Mesenchymal stem cell (in vitro differentiated cells and primary cell): ENCODE data around the gene RPS14.

Source experiments
- DNase-seq: peaks from one replicate; pipeline ENCODE4 v3.0.0-alpha.2; 2013
- H2AFZ ChIP-seq: one replicate; pipeline ENCODE4 v1.6.1; 2013; ENCODE audit warnings: low read depth, mild to moderate bottlenecking, control low read depth, inconsistent platforms, low read length, moderate library complexity
- H2AK5ac ChIP-seq: 2 replicates; pipeline ENCODE4 v1.6.1; 2013; ENCODE audit warnings: low read length, moderate library complexity, mild to moderate bottlenecking, inconsistent platforms; ENCODE audit not compliant: severe bottlenecking
- H2BK120ac ChIP-seq: one replicate; pipeline ENCODE4 v1.6.1; 2013; ENCODE audit warnings: low read depth, mild to moderate bottlenecking, inconsistent platforms, low read length, moderate library complexity
- H2BK12ac ChIP-seq, 2 experiments: one replicate each; pipeline ENCODE4 v1.6.1; 2013; ENCODE audit warnings: inconsistent platforms in 2 of 2, low read length in 2 of 2, mild to moderate bottlenecking in 2 of 2, moderate library complexity in 2 of 2, control low read depth in 1 of 2
- H2BK15ac ChIP-seq: one replicate; pipeline ENCODE4 v1.6.1; 2013; ENCODE audit warnings: mild to moderate bottlenecking, low read depth, inconsistent platforms; ENCODE audit not compliant: poor library complexity, severe bottlenecking
- H2BK5ac ChIP-seq: 2 replicates; pipeline ENCODE4 v1.6.1; 2013; ENCODE audit warnings: low read depth, mild to moderate bottlenecking, low read length, control low read depth, inconsistent platforms; ENCODE audit not compliant: poor library complexity, severe bottlenecking
- H3K14ac ChIP-seq, 2 experiments: one replicate each; pipeline ENCODE4 v1.6.1; 2013; ENCODE audit warnings: inconsistent platforms in 2 of 2, low read length in 2 of 2, control low read depth in 1 of 2, mild to moderate bottlenecking in 1 of 2, moderate library complexity in 1 of 2
- H3K18ac ChIP-seq, 2 experiments: one replicate each; pipeline ENCODE4 v1.6.1; 2013; ENCODE audit warnings: inconsistent platforms in 2 of 2, low read length in 2 of 2, control low read depth in 1 of 2, low read depth in 1 of 2, mild to moderate bottlenecking in 1 of 2
- H3K23ac ChIP-seq, 2 experiments: one replicate each; pipeline ENCODE4 v1.6.1; 2013; ENCODE audit warnings: inconsistent platforms in 2 of 2, low read length in 2 of 2, mild to moderate bottlenecking in 2 of 2, moderate library complexity in 2 of 2, control low read depth in 1 of 2
- H3K27ac ChIP-seq: 2 replicates; pipeline ENCODE4 v1.5.1; 2013; ENCODE audit warnings: mild to moderate bottlenecking, moderate library complexity, low read length, control low read depth, inconsistent platforms; ENCODE audit not compliant: poor library complexity, severe bottlenecking
- H3K27me3 ChIP-seq, 2 experiments: 2 replicates each; pipeline versions ENCODE4 v1.6.1 to v1.7.0; 2013; ENCODE audit warnings: low read length in 2 of 2, mild to moderate bottlenecking in 2 of 2, moderate library complexity in 2 of 2, control low read depth in 1 of 2, inconsistent platforms in 1 of 2; ENCODE audit not compliant: control insufficient read depth in 1 of 2, insufficient read depth in 1 of 2
- H3K36me3 ChIP-seq, 2 experiments: 2 replicates each; pipeline versions ENCODE4 v1.6.1 to v1.7.0; 2013; ENCODE audit warnings: low read length in 2 of 2, control low read depth in 1 of 2, inconsistent platforms in 1 of 2, low read depth in 1 of 2, mild to moderate bottlenecking in 1 of 2; ENCODE audit not compliant: insufficient read depth in 2 of 2, control insufficient read depth in 1 of 2
- H3K4ac ChIP-seq, 2 experiments: one replicate each; pipeline ENCODE4 v1.6.1; 2013; ENCODE audit warnings: inconsistent platforms in 2 of 2, low read length in 2 of 2, mild to moderate bottlenecking in 2 of 2, moderate library complexity in 2 of 2, control low read depth in 1 of 2, low read depth in 1 of 2
- H3K4me1 ChIP-seq: 2 replicates; pipeline ENCODE4 v1.6.1; 2013; ENCODE audit warnings: low read depth, low read length, control low read depth; ENCODE audit not compliant: control insufficient read depth, insufficient read depth
- H3K4me2 ChIP-seq: 2 replicates; pipeline ENCODE4 v1.6.1; 2013; ENCODE audit warnings: low read length, mild to moderate bottlenecking, inconsistent platforms; ENCODE audit not compliant: poor library complexity, severe bottlenecking
- H3K4me3 ChIP-seq, 2 experiments: 2 replicates each; pipeline versions ENCODE4 v1.5.1 to v1.7.0; 2013; ENCODE audit warnings: low read length in 2 of 2, mild to moderate bottlenecking in 2 of 2, control low read depth in 1 of 2, low read depth in 1 of 2; ENCODE audit not compliant: insufficient read depth in 1 of 2
- H3K79me1 ChIP-seq: replicated peaks from 2 replicates; pipeline ENCODE4 v1.6.1; 2013; ENCODE audit warnings: mild to moderate bottlenecking, control low read depth, low read length, inconsistent platforms; ENCODE audit not compliant: poor library complexity, severe bottlenecking
- H3K9ac ChIP-seq: 2 replicates; pipeline ENCODE4 v1.7.0; 2013; ENCODE audit warnings: mild to moderate bottlenecking, low read length, moderate library complexity
- H3K9me3 ChIP-seq: 2 replicates; pipeline ENCODE4 v1.7.0; 2013; ENCODE audit warnings: mild to moderate bottlenecking, low read length; ENCODE audit not compliant: control insufficient read depth
- H4K8ac ChIP-seq: one replicate; pipeline ENCODE4 v1.6.1; 2013; ENCODE audit warnings: inconsistent platforms, mild to moderate bottlenecking, low read length, moderate library complexity
- H4K91ac ChIP-seq: one replicate; pipeline ENCODE4 v1.6.1; 2013; ENCODE audit warnings: mild to moderate bottlenecking, low read length, inconsistent platforms
- WGBS: methylation state at CpG from one replicate; pipeline ENCODE4 v1.1.7; 2013; ENCODE audit warnings: mixed read lengths; 5-methylcytosine and 5-hydroxymethylcytosine counted together

RPS14 gene

DNA sequence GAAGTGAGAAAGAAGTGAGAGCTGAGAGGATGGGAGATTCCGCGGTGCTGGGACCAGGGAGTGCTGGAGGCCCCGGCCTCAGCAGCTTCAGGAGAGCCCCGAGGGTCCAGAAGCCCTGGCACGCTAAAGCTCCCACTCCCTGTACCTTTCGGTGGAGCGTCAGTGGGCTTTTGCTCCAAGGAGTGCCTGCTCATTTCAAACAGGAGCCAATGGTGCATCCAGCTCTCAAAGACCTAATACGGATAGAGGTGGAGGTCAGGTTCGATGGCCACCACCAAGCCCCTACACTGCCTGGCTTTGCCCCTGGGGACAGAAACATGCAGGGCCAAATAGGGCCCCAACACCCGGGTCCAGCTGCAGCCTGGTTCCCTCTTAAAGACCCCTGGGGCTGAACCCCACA is 45.0 kb downstream of the RPS14 start:
- no peak overlapping the region for H4K91ac ChIP-seq
- no peaks in the 10 kb centered on the region for H3K79me1 ChIP-seq
- H3K9me3 ChIP-seq = no peaks in the 10 kb centered on the region
- no peak overlapping the region for H3K4ac ChIP-seq
- no peak for DNase-seq
- H3K4me1 ChIP-seq = no peaks in the 10 kb centered on the region
- no peak overlapping the region for H3K23ac ChIP-seq
- H3K4me2 ChIP-seq = no peak overlapping the region
- no peak overlapping the region for H3K27ac ChIP-seq
- H2BK15ac ChIP-seq = no peak overlapping the region
- H2BK120ac ChIP-seq = no peak overlapping the region
- no peak overlapping the region for H2BK12ac ChIP-seq
- H3K18ac ChIP-seq = no peak overlapping the region
- H2AK5ac ChIP-seq = no peak overlapping the region
- no peak overlapping the region for H2AFZ ChIP-seq
- H4K8ac ChIP-seq = no peak overlapping the region
- no peaks in the 10 kb centered on the region for H3K27me3 ChIP-seq
- WGBS = 95% methylated on average over 10 of the region's 10 CpGs
- H2BK5ac ChIP-seq = no peak overlapping the region
- H3K4me3 ChIP-seq = no peak overlapping the region
- peaks cover 37 to 56% of the 10 kb centered on the region in 2 experiments for H3K36me3 ChIP-seq
- no peak overlapping the region for H3K14ac ChIP-seq
- no peak overlapping the region for H3K9ac ChIP-seq

DNA sequence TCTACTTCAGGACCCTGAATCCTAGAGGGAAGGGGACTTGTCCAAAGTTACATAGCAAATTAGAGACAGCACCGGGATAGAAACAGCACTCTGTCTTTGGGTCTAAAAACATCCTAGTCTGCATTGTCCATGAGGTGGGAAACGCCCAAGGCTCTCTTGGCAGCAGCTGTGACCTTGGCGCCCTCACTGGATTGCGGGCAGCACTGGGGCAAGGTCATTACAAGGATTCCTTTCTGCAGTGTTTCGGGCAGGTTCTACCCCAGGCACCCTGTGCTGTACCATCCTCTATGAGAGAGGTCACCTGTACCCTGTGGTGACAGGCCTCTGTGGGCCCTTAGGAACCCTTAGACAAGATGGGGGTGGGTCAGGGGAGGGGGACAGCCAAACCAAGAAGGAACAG is 45.4 kb downstream of the RPS14 start:
- no peak overlapping the region for H3K18ac ChIP-seq
- no peak overlapping the region for H2BK15ac ChIP-seq
- H3K79me1 ChIP-seq = no peaks in the 10 kb centered on the region
- no peak overlapping the region for H2AK5ac ChIP-seq
- no peaks in the 10 kb centered on the region for H3K27me3 ChIP-seq
- H3K36me3 ChIP-seq = peaks cover 40 to 60% of the 10 kb centered on the region in 2 experiments
- H3K23ac ChIP-seq = no peak overlapping the region
- H2BK120ac ChIP-seq = no peak overlapping the region
- no peak overlapping the region for H2BK12ac ChIP-seq
- DNase-seq = no peak
- no peaks in the 10 kb centered on the region for H3K4me1 ChIP-seq
- H2BK5ac ChIP-seq = no peak overlapping the region
- H3K4me3 ChIP-seq = no peak overlapping the region
- H3K9me3 ChIP-seq = no peaks in the 10 kb centered on the region
- H3K27ac ChIP-seq = no peak overlapping the region
- no peak overlapping the region for H2AFZ ChIP-seq
- H3K9ac ChIP-seq = no peak overlapping the region
- no peak overlapping the region for H3K14ac ChIP-seq
- no peak overlapping the region for H4K91ac ChIP-seq
- WGBS = 95% methylated on average over 5 of the region's 5 CpGs
- no peak overlapping the region for H3K4me2 ChIP-seq
- H4K8ac ChIP-seq = no peak overlapping the region
- no peak overlapping the region for H3K4ac ChIP-seq

GRCh38 chr5:150402901-150403342 is 46.6 kb downstream of the RPS14 start:
- H2BK5ac ChIP-seq = no peak overlapping the region

DNA sequence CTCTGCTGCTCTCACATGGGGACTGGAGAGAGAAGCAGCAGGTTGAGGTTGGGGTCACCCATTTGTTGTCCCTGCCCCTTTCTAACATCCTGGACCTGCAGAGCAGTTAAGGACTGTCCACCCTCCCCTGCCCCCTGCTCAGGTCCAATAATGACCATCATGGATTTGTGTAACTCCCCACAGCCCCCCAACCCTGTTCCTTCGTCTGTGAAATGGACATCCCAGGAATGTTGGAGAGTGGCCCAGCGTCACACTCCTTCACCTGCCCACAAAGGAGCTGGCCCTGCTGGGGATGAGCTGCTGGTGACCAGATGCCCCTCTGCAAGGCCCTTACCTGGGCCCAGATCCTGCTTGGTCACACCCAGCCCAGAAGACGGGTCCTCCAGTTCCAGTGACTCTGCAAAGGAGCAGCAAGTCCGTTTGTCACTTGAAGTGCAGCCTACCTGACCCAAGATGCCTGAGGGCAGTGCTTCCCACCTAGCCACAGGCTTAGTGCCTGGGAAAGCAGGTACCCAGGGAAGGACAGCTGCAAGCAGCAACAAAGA is 47.2 kb downstream of the RPS14 start:
- Histone ChIP-seq H3K4me2 (no peak overlapping the region), H3K9ac (no peak overlapping the region), H2AK5ac (no peak overlapping the region), H2BK5ac (no peak overlapping the region), H4K8ac (no peak overlapping the region), H3K4me3 (no peak overlapping the region), H2BK120ac (no peak overlapping the region), H3K79me1 (no peaks in the 10 kb centered on the region), H3K14ac (no peak overlapping the region), H3K4ac (no peak overlapping the region), H2AFZ (no peak overlapping the region), H3K9me3 (no peaks in the 10 kb centered on the region), H3K4me1 (peaks cover 2% of the 10 kb centered on the region), H3K23ac (no peak overlapping the region), H3K18ac (no peak overlapping the region), H4K91ac (no peak overlapping the region), H2BK12ac (no peak overlapping the region), H3K27ac (no peak overlapping the region), H2BK15ac (no peak overlapping the region), H3K27me3 (no peaks in the 10 kb centered on the region), H3K36me3 (peaks cover 54 to 67% of the 10 kb centered on the region in 2 experiments)
- DNase-seq = no peak
- WGBS = 97% methylated on average over 4 of the region's 4 CpGs

More at GRCh38 chr5:150402901-150403342, 46.6 kb downstream of the RPS14 start:
- no peak overlapping the region for H3K23ac ChIP-seq
- no peak overlapping the region for H3K4ac ChIP-seq
- no peak overlapping the region for H3K18ac ChIP-seq
- H3K27ac ChIP-seq = no peak overlapping the region
- no peak overlapping the region for H3K9ac ChIP-seq
- no peak overlapping the region for H3K4me2 ChIP-seq
- H2BK12ac ChIP-seq = no peak overlapping the region
- H3K4me3 ChIP-seq = no peak overlapping the region
- H2BK120ac ChIP-seq = no peak overlapping the region
- H3K36me3 ChIP-seq = peaks cover 49 to 62% of the 10 kb centered on the region in 2 experiments
- H2AK5ac ChIP-seq = no peak overlapping the region
- H3K14ac ChIP-seq = no peak overlapping the region
- WGBS = over 99% methylated on average over 12 of the region's 12 CpGs
- no peak overlapping the region for H4K91ac ChIP-seq
- peaks cover 2% of the 10 kb centered on the region for H3K4me1 ChIP-seq
- no peak overlapping the region for H2BK15ac ChIP-seq
- no peaks in the 10 kb centered on the region for H3K9me3 ChIP-seq
- H4K8ac ChIP-seq = no peak overlapping the region
- DNase-seq = no peak
- H3K79me1 ChIP-seq = no peaks in the 10 kb centered on the region
- H2AFZ ChIP-seq = no peak overlapping the region
- H3K27me3 ChIP-seq = no peaks in the 10 kb centered on the region
